Neural cell (in vitro differentiated cells): ENCODE measurements around the gene RIPK1. TPM values are rescaled to one million over a fixed set of nuclear protein-coding genes. Genes with fewer than 3 reads are reported as not detected.
"Not testable (repeated sequence)": the region's sequence is repeated elsewhere in the genome, so short reads cannot be mapped to it uniquely, and the experiment has no call there.

ENCODE experiments used
- H2AFZ ChIP-seq: fragments of 200-600, 300-800 bp; sonication (generic), shearing (Covaris generic); 2 replicates; pipeline ENCODE4 v1.6.0; 2014; ENCODE audit warnings: low read depth, mild to moderate bottlenecking, antibody characterized with exemption, low read length, moderate library complexity
- H3F3A ChIP-seq: fragments of 200-600 bp; shearing (Covaris generic); 2 replicates; pipeline ENCODE4 v1.6.1; 2016; ENCODE audit warnings: mild to moderate bottlenecking, moderate library complexity, mixed read lengths, antibody characterized with exemption, low read length; ENCODE audit not compliant: insufficient read depth, poor library complexity, severe bottlenecking
- H3K27ac ChIP-seq: fragments of 200-600, 300-800 bp; sonication (generic), shearing (Covaris generic); 2 replicates; pipeline ENCODE4 v1.5.1; 2014; ENCODE audit warnings: mild to moderate bottlenecking, low read length, moderate library complexity
- H3K27me3 ChIP-seq: fragments of 300-800, 200-600 bp; sonication (generic), shearing (Covaris generic); 2 replicates; pipeline ENCODE4 v1.6.0; 2014; ENCODE audit warnings: mild to moderate bottlenecking, low read depth, low read length, moderate library complexity; ENCODE audit not compliant: insufficient read depth
- H3K36me3 ChIP-seq: fragments of 300-800, 200-600 bp; sonication (generic), shearing (Covaris generic); 2 replicates; pipeline ENCODE4 v1.5.1; 2014; ENCODE audit warnings: mild to moderate bottlenecking, antibody characterized with exemption, low read length, moderate library complexity; ENCODE audit not compliant: insufficient read depth
- H3K4me2 ChIP-seq: fragments of 300-800, 200-600 bp; sonication (generic), shearing (Covaris generic); 2 replicates; pipeline ENCODE4 v1.6.0; 2014; ENCODE audit warnings: mild to moderate bottlenecking, low read length
- H3K4me3 ChIP-seq: fragments of 300-800, 200-600 bp; sonication (generic), shearing (Covaris generic); 2 replicates; pipeline ENCODE4 v1.5.1; 2014; ENCODE audit warnings: mild to moderate bottlenecking, low read length, moderate library complexity
- H3K79me2 ChIP-seq: fragments of 200-600 bp; shearing (Covaris generic); replicated peaks from 2 replicates; pipeline ENCODE4 v1.6.0; 2014; ENCODE audit warnings: mild to moderate bottlenecking, low read length, moderate library complexity; ENCODE audit not compliant: insufficient read depth
- H3K9ac ChIP-seq: fragments of 300-800, 200-600 bp; sonication (generic), shearing (Covaris generic); 2 replicates; pipeline ENCODE4 v1.6.1; 2016; ENCODE audit warnings: mild to moderate bottlenecking, low read length, mixed read lengths
- H3K9me2 ChIP-seq: fragments of 200-600 bp; shearing (Covaris generic); 2 replicates; pipeline ENCODE4 v1.6.1; 2016; ENCODE audit warnings: mild to moderate bottlenecking, low read length, mixed read lengths; ENCODE audit not compliant: insufficient read depth
- H3K9me3 ChIP-seq: fragments of 200-600, 300-800 bp; sonication (generic), shearing (Covaris generic); 2 replicates; pipeline ENCODE4 v1.6.1; 2016; ENCODE audit warnings: mild to moderate bottlenecking, mixed run types, low read length, moderate library complexity, mixed read lengths
- H4K20me1 ChIP-seq: fragments of 200-600 bp; shearing (Covaris generic); 2 replicates; pipeline ENCODE4 v1.6.1; 2016; ENCODE audit warnings: mild to moderate bottlenecking, mixed run types; ENCODE audit not compliant: insufficient read depth
- CTCF ChIP-seq: fragments of 450-650 bp; IDR thresholded peaks from 2 replicates; pipeline ENCODE4 v1.5.1; 2014; ENCODE audit warnings: antibody characterized with exemption, mild to moderate bottlenecking, moderate library complexity; ENCODE audit not compliant: poor library complexity, severe bottlenecking
- EP300 ChIP-seq: fragments of 450-650 bp; conservative IDR thresholded peaks from 2 replicates; pipeline ENCODE4 v1.6.1; 2014; ENCODE audit warnings: antibody characterized with exemption, mild to moderate bottlenecking, moderate library complexity; ENCODE audit not compliant: poor library complexity, severe bottlenecking
- EZH2 ChIP-seq: fragments of 200-600, 300-800 bp; shearing (Covaris generic), sonication (generic); IDR thresholded peaks from 2 replicates; pipeline ENCODE4 v1.6.1; 2014; ENCODE audit warnings: antibody characterized with exemption, low read length, borderline replicate concordance, mild to moderate bottlenecking; ENCODE audit not compliant: insufficient read depth, poor library complexity, severe bottlenecking
- MXI1 ChIP-seq: fragments of 450-650 bp; conservative IDR thresholded peaks from 2 replicates; pipeline ENCODE4 v1.6.1; 2014; ENCODE audit warnings: antibody characterized with exemption, mild to moderate bottlenecking; ENCODE audit not compliant: poor library complexity, severe bottlenecking
- POLR2AphosphoS5 ChIP-seq: IDR thresholded peaks from 2 replicates; pipeline ENCODE4 v1.6.1; 2012
- RAD21 ChIP-seq: fragments of 450-650 bp; conservative IDR thresholded peaks from 2 replicates; pipeline ENCODE4 v1.6.1; 2014; ENCODE audit warnings: antibody characterized with exemption, mild to moderate bottlenecking, moderate library complexity
- REST ChIP-seq: IDR thresholded peaks from 2 replicates; pipeline ENCODE4 v1.6.1; 2012; ENCODE audit warnings: borderline replicate concordance
- SMC3 ChIP-seq: fragments of 450-650 bp; conservative IDR thresholded peaks from 2 replicates; pipeline ENCODE4 v1.6.1; 2014; ENCODE audit warnings: antibody characterized with exemption, mild to moderate bottlenecking, moderate library complexity; ENCODE audit not compliant: poor library complexity
- TAF1 ChIP-seq: IDR thresholded peaks from 2 replicates; pipeline ENCODE4 v1.6.1; 2012; ENCODE audit warnings: low read depth
- polyA plus RNA-seq: library from polyadenylated mRNA; depleted of rRNA; stranded (reverse); fragments of >200 nt; gene quantifications from 2 replicates; pipeline ENCODE4 v1.2.3, GENCODE V29; 2014

The RIPK1 gene
- polyA plus RNA-seq, 1 donor from 2014 or later: 8.5 TPM

DNA sequence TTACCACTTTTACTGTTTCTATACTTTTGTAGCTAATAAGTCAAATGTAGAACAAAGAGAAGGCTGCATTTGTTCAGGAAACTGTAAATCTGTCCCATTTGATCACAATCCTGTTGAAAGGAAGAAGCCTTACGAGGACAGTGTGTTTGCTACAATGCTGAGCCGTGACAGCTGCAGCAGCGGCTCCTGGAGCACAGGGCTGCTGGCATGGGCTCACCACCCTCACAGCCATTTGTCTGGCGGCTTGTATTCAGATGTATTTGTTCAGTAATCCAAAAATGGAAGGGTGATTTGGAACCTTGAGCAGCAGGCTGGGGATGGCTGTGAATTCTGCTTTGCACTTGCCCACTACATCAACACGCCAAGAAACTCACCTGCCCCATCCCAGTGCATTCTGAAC, 83.4 kb downstream of the RIPK1 start:
- no peak overlapping the region for H3K9ac ChIP-seq
- H3K36me3 ChIP-seq: peaks cover 11% of the 10 kb centered on the region
- peaks cover 3% of the 10 kb centered on the region for H3F3A ChIP-seq
- no peaks in the 10 kb centered on the region for H4K20me1 ChIP-seq
- H3K79me2 ChIP-seq: peaks cover 23% of the 10 kb centered on the region
- no peak overlapping the region for H3K4me3 ChIP-seq
- no peak overlapping the region for H3K4me2 ChIP-seq
- no peaks in the 10 kb centered on the region for H3K9me3 ChIP-seq
- H2AFZ ChIP-seq: no peak overlapping the region
- no peaks in the 10 kb centered on the region for H3K9me2 ChIP-seq
- TF ChIP-seq POLR2AphosphoS5: no peak
- no peak for TF ChIP-seq MXI1
- no peak for TF ChIP-seq REST
- TF ChIP-seq CTCF: no peak
- TF ChIP-seq SMC3: no peak
- no peak for TF ChIP-seq EZH2
- no peak for TF ChIP-seq EP300
- TF ChIP-seq RAD21: no peak
- TF ChIP-seq TAF1: no peak
- no peaks in the 10 kb centered on the region for H3K27me3 ChIP-seq
- H3K27ac ChIP-seq: no peak overlapping the region

- no peak overlapping the region for H3K27ac ChIP-seq
- H3K9me2 ChIP-seq: no peaks in the 10 kb centered on the region
- H3K36me3 ChIP-seq: peaks cover 11% of the 10 kb centered on the region
- H3K9ac ChIP-seq: no peak overlapping the region
- H3K4me3 ChIP-seq: no peak overlapping the region
- no peaks in the 10 kb centered on the region for H3K27me3 ChIP-seq
- H3K79me2 ChIP-seq: peaks cover 30% of the 10 kb centered on the region
- H2AFZ ChIP-seq: no peak overlapping the region
- H3K4me2 ChIP-seq: no peak overlapping the region
- no peaks in the 10 kb centered on the region for H3K9me3 ChIP-seq
- peaks cover 3% of the 10 kb centered on the region for H3F3A ChIP-seq
- no peaks in the 10 kb centered on the region for H4K20me1 ChIP-seq
- TF ChIP-seq REST (no peak), POLR2AphosphoS5 (no peak), SMC3 (no peak), MXI1 (no peak), EP300 (no peak)
Observed at GRCh38 chr6:3152689-3153088, 84.4 kb downstream of the RIPK1 start.

GRCh38 chr6:3155416-3155815, 87.1 kb downstream of the RIPK1 start:
- H3F3A ChIP-seq, H4K20me1 ChIP-seq, H2AFZ ChIP-seq, H3K9me3 ChIP-seq, H3K27me3 ChIP-seq, H3K9me2 ChIP-seq: not testable (repeated sequence)
- peaks cover 11% of the 10 kb centered on the region for H3K36me3 ChIP-seq
- peak overlapping the region; percentile 51 for H3K27ac ChIP-seq
- peak overlapping the region; percentile 45 for H3K9ac ChIP-seq
- peak overlapping the region; percentile 80 for H3K4me2 ChIP-seq
- peaks cover 43% of the 10 kb centered on the region for H3K79me2 ChIP-seq
- peak overlapping the region; percentile 94 for H3K4me3 ChIP-seq
